B cell (primary cell): ENCODE results near the gene STXBP5L.

Experiments
- EZH2 ChIP-seq: IDR thresholded peaks from 2 replicates; pipeline ENCODE4 v1.6.1; 2012; ENCODE audit warnings: borderline replicate concordance, low read depth, mild to moderate bottlenecking, moderate library complexity, low read length; ENCODE audit not compliant: insufficient read depth, poor library complexity, severe bottlenecking
- TF ChIP-seq, protein P1 (sequence below): fragments of 200-600 bp; IDR thresholded peaks from one replicate; pipeline ENCODE4 v1.8.0; 2022; ENCODE audit warnings: antibody characterized with exemption, mild to moderate bottlenecking

DNA sequence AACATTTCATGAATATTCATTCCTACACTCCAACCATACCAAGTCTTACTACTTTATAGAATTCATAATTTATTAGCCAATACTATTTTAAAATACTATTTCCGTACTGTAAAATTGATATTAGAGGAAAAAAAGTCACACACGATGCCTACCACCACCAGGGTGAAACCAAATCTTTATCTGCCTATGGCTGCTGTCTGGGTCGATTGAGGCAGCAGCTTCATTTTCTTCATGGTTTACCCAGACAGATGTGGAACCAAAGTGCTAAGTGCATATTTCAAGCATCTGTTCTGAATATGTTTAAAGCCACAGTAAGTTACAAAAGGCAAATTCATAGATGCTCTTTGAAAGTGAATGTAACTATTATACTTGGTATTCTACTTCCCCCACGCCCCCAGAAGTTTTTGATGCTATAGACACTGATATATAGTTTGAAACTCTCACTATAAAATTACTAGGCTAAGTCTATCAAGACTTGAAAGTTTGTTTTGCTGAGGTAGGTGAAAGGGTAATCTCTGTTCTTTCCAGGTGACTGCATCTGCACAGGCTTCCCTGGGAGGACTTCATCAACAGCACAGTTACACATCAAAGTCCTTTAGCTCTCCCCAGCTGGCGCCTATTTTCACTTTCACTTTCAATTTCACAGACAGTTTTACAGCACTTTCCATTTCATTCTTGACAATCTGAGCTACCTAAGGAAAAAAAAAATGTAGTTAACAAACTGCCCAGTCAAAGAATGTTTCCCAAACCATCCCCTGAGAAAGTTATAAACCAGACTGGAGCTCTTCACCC lies 523.9 kb downstream of the STXBP5L start:
- TF ChIP-seq, protein P1, sequence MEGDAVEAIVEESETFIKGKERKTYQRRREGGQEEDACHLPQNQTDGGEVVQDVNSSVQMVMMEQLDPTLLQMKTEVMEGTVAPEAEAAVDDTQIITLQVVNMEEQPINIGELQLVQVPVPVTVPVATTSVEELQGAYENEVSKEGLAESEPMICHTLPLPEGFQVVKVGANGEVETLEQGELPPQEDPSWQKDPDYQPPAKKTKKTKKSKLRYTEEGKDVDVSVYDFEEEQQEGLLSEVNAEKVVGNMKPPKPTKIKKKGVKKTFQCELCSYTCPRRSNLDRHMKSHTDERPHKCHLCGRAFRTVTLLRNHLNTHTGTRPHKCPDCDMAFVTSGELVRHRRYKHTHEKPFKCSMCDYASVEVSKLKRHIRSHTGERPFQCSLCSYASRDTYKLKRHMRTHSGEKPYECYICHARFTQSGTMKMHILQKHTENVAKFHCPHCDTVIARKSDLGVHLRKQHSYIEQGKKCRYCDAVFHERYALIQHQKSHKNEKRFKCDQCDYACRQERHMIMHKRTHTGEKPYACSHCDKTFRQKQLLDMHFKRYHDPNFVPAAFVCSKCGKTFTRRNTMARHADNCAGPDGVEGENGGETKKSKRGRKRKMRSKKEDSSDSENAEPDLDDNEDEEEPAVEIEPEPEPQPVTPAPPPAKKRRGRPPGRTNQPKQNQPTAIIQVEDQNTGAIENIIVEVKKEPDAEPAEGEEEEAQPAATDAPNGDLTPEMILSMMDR = no peak
- TF ChIP-seq EZH2 = no peak
